Spinal cord (tissue), 10 donors: ENCODE measurements around the gene STK4. TPM values are rescaled to one million over a fixed set of nuclear protein-coding genes. Genes with fewer than 3 reads are reported as not detected.
"Not testable (repeated sequence)": the region's sequence is repeated elsewhere in the genome, so short reads cannot be mapped to it uniquely, and the experiment has no call there.

Experiments used
- DNase-seq, 6 donors: peaks; one replicate each; pipeline versions ENCODE4 v3.0.0 to v3.0.0-alpha.2; 2013 to 2015; ENCODE audit warnings: low spot score in 6 of 6, low read depth in 4 of 6
- H3K27ac ChIP-seq: one replicate; pipeline ENCODE4 v1.5.1; 2013; ENCODE audit warnings: low read depth, low read length, control low read depth
- H3K27me3 ChIP-seq: one replicate; pipeline ENCODE4 v1.6.1; 2013; ENCODE audit warnings: low read length; ENCODE audit not compliant: control insufficient read depth, insufficient read depth
- H3K36me3 ChIP-seq: one replicate; pipeline ENCODE4 v1.6.1; 2013; ENCODE audit warnings: low read length; ENCODE audit not compliant: control insufficient read depth, insufficient read depth
- H3K4me1 ChIP-seq: one replicate; pipeline ENCODE4 v1.6.1; 2013; ENCODE audit warnings: low read length; ENCODE audit not compliant: control insufficient read depth, insufficient read depth
- H3K4me3 ChIP-seq: one replicate; pipeline ENCODE4 v1.5.1; 2013; ENCODE audit warnings: low read depth, low read length, control low read depth
- H3K9me3 ChIP-seq: one replicate; pipeline ENCODE4 v1.6.1; 2013; ENCODE audit warnings: low read length; ENCODE audit not compliant: control insufficient read depth, insufficient read depth
- WGBS: methylation state at CpG from one replicate; pipeline ENCODE4 v1.1.5; 2013; ENCODE audit warnings: missing lambda C conversion rate; ENCODE audit not compliant: insufficient coverage; 5-methylcytosine and 5-hydroxymethylcytosine counted together
- polyA plus RNA-seq, 2 donors: library from polyadenylated mRNA; unstranded; fragments of 120-200 nt; gene quantifications; one replicate each; pipeline ENCODE4 v1.2.1, GENCODE V29; 2013; ENCODE audit not compliant: insufficient read length in 2 of 2
- total RNA-seq, 2 donors: library from RNA; depleted of rRNA in 1 of 2; stranded (reverse); fragments of 120-200 nt in 1 of 2; fragments of >200 nt in 1 of 2; gene quantifications; one replicate each; pipeline versions ENCODE4 v1.2.3 to v1.2.4, GENCODE V29; 2013 to 2014
- donor health status: healthy.

Gene STK4
- total and polyA plus RNA-seq, 4 donors = 13.5 to 36.5 (median 18.0) TPM

DNA sequence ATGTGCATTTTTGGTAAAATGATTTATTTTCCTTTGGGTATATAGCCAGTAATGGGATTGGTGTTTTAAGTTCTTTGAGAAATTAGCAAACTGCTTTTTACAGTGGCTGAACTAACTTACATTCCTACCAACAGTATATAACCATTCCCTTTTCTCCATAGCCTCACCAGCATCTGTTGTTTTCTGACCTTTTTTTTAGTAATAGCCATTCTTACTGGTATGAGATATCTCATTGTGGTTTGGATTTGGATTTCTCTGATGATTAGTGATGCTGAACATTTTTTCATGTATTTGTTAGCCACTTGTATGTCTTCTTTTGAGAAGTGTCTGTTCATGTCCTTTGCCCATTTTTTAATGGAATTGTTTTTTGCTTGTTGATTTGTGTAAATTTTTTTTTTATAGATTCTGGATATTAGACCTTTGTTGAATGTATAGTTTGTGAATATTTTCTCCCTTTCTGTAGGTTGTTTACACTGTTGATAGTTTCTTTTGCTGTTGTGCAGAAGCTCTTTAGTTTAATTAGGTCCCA is 42.3 kb downstream of the STK4 start:
- H3K27ac ChIP-seq = no peak overlapping the region
- no peak for DNase-seq
- peaks cover 9% of the 10 kb centered on the region for H3K36me3 ChIP-seq

DNA sequence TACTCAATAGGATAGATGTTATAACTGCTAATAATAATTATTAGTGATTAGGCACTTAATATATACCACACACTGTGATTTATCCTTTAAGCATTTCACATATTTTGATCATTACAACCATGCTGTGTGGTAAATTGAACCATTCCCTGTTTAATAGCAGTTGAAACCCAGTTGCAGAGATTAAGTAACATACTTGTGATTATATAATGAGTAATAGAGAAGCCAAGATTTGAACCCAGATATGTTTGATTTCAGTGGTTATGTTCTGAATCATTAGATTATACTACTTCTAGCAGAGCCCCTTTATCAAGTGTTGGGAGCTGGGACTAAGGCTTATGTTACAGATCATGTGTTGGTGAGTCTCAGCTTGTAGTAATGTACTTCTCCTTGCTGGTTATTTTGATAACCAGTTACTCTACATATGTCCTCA is 44.1 kb downstream of the STK4 start:
- no peak for DNase-seq
- Histone ChIP-seq H3K36me3 (peaks cover 5% of the 10 kb centered on the region), H3K27me3 (no peaks in the 10 kb centered on the region), H3K27ac (no peak overlapping the region), H3K4me3 (no peak overlapping the region), H3K4me1 (no peaks in the 10 kb centered on the region), H3K9me3 (no peaks in the 10 kb centered on the region)

More for the DNA sequence above, 42.3 kb downstream of the STK4 start:
- no peaks in the 10 kb centered on the region for H3K9me3 ChIP-seq
- no peaks in the 10 kb centered on the region for H3K4me1 ChIP-seq
- H3K27me3 ChIP-seq = no peaks in the 10 kb centered on the region
- H3K4me3 ChIP-seq = no peak overlapping the region

DNA sequence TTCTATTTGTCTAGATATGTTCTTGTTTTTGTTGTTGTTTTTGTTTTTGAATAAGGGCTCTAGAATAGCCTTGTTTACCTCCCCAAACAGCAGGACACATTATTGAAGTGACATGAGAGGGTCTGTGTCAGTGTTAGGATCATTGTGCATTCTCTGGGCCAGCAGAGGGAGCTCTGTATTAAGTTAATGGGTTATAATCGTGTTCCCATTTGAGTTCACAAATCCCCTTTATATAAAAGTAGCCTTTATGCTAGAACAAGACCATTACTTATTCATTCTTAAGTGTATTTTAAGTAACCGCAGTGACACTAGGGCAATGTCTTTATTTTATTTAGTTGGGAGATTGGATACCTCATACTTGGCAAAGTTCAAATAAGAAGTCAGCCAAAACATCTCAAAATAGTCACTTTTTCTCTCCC is 44.8 kb downstream of the STK4 start:
- WGBS = no CpG with 5 or more reads among the region's 2 CpGs
- Histone ChIP-seq H3K4me3 (no peak overlapping the region), H3K9me3 (no peaks in the 10 kb centered on the region), H3K4me1 (no peaks in the 10 kb centered on the region), H3K27ac (no peak overlapping the region), H3K36me3 (peaks cover 5% of the 10 kb centered on the region), H3K27me3 (no peaks in the 10 kb centered on the region)
- DNase-seq = peak; percentile 46 to 93 (median 65)

DNA sequence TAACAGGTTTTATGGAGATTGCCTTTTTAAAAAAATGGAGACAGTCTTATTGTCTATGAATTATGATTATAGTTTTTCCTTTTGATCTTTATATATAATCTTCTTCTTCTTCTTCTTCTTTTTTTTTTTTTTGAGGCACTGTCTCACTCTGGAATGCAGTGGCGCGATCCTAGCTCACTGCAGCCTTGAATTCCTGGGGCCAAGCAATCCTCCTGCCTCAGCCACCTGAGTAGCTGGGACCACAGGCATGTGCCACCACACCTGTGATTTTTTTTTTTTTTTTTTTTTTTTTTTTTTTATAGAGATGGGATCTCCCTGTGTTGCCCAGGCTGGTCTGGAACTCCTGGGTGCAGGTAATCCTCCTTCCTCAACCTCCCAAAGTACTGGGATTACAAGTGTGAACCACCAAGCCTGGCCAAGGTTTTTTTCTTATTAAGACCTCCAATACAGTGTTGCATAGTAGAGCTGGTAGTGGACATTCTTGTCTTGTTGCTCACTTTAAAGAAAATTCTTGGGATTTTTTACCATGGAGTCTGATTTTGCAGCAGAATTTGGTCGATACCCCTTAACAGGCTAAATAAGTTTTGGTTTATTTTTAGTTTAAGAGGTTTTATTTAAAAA is 46.5 kb downstream of the STK4 start:
- no CpG with 5 or more reads among the region's 3 CpGs for WGBS
- Histone ChIP-seq H3K4me3 (no peak overlapping the region), H3K4me1 (no peaks in the 10 kb centered on the region), H3K27me3 (no peaks in the 10 kb centered on the region), H3K27ac (no peak overlapping the region), H3K9me3 (no peaks in the 10 kb centered on the region), H3K36me3 (peaks cover 4% of the 10 kb centered on the region)
- DNase-seq = no peak

DNA sequence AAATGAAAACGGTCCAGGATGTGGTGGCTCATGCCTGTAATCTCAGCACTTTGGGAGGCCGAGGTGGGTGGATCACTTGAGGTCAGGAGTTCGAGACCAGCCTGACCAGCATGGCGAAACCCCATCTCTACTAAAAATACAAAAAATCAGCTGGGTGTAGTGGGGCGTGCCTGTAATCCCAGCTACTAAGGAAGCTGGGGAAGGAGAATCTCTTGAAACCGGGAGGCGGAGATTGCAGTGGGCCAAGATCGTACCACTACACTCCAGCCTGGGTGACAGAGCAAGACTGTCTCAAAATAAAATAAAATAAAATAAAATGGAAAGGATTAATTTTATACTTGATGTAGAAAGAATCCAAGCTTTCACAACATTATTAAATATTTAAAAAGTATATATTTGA is 47.8 kb downstream of the STK4 start:
- no CpG with 5 or more reads among the region's 8 CpGs for WGBS

DNA sequence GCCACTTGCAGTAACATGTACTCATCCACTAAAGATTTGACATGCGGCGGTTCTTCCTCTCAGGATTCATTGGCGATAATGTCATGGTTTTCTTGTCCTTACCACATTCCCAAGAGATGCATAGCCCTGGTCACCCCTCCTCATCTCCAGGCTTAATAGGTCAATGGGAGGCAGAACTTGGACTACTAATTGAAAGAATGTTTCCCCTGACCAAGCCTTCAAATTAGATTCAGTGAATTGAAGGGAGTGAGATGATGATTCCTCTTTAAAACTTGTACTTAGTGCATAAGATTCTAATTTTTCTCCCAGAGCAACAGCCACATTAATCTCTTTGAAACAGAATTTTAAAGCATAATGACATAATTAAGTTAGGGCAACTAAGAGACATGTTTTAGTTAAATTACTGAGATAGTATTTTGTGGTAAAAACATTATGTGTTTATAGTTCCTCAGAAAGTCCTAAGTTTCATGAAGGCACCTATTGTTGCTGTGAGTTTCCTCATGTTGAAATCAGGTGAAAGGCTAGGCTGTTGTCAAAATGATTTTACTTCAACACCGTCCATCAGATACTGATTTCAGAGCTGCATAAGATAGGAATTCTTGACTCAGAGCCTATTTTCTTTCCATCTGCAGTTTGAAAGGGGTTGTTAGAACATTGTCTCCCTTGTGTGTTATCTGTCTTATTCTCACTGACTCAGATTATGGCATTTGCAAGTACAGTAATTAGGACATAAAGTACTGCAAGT is 48.5 kb downstream of the STK4 start:
- H3K4me3 ChIP-seq = no peak overlapping the region
- no peaks in the 10 kb centered on the region for H3K36me3 ChIP-seq
- no peak for DNase-seq
- 83% methylated on average over 2 of the region's 4 CpGs for WGBS
- H3K9me3 ChIP-seq = no peaks in the 10 kb centered on the region
- no peaks in the 10 kb centered on the region for H3K27me3 ChIP-seq
- H3K27ac ChIP-seq = no peak overlapping the region
- H3K4me1 ChIP-seq = peaks cover 3% of the 10 kb centered on the region

More for the DNA sequence above, 47.8 kb downstream of the STK4 start:
- H3K27ac ChIP-seq, H3K4me3 ChIP-seq, H3K4me1 ChIP-seq, DNase-seq, H3K27me3 ChIP-seq, H3K9me3 ChIP-seq, H3K36me3 ChIP-seq: not testable (repeated sequence)

DNA sequence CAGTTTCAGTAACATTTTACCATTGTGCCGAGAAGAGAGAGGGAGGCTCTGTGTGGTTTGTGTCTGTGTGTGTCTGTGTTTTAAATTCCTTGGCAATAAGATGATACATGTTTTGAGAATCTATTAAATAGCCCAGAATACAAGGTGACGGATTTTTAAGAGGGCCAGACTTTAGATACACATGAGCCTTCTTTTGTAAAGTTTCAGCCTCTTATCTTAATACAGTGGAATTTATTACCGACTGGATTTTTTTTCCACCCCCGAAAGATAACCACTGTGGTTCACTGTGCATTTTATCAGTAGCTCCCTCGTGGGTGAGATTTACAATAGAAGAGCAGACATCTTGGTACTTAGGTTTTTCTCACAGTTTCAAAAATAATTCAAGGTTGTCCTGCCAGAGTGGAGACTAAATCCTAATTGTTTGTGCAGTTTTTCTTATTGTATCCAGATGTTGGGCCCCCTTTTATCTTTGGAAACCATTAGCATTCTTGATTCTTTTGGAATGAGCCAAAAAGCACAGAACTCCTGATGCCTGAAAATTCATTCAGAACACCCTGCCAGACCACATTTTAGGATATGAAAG is 49.9 kb downstream of the STK4 start:
- H3K36me3 ChIP-seq = no peaks in the 10 kb centered on the region
- no peaks in the 10 kb centered on the region for H3K27me3 ChIP-seq
- no peaks in the 10 kb centered on the region for H3K9me3 ChIP-seq
- peak in 1 of 6 donors; percentile 11 for DNase-seq
- H3K4me1 ChIP-seq = peaks cover 3% of the 10 kb centered on the region
- no peak overlapping the region for H3K4me3 ChIP-seq
- H3K27ac ChIP-seq = no peak overlapping the region
- 83% methylated on average over 1 of the region's 5 CpGs for WGBS

DNA sequence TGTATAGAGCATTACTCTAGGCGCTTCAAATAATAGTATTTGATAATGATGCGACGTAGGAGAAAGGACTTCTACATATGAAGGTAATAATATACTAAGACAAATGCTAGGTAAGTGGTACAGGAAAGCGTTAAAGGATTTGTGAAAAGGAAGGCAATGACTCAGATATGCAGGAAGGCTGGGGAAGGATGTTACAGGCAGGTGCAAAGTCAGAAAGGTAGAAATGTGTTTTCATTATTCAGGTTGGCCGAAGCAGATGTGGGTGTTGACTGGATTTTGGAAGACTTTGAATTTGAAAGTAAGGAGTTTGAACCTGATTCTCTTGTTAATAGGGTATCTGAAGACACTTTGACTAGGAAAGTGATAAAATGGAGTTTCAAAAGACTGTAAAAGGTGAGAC is 51.0 kb downstream of the STK4 start:
- Histone ChIP-seq H3K27me3 (no peaks in the 10 kb centered on the region), H3K27ac (no peak overlapping the region), H3K4me3 (no peak overlapping the region), H3K36me3 (no peaks in the 10 kb centered on the region), H3K9me3 (no peaks in the 10 kb centered on the region), H3K4me1 (peaks cover 3% of the 10 kb centered on the region)
- WGBS = 94% methylated on average over 2 of the region's 5 CpGs
- no peak for DNase-seq

DNA sequence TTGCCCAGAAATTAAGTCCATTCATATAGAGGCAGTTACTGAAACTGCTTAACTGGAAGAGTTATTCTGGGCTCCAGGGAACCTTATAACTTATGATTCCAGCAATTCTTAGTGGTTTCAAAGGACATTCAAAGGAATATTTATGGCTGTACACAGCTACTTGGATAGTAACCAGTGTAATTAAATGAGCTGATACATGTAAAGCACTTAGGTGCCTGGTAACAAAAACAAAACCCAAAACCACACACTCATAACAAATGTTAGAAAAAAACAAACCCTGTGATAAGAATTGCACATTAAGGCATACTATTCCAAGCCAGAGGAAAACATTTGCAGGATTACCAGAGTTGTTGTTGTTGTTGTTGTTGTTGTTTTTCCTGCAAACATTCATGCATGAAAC is 51.5 kb downstream of the STK4 start:
- Histone ChIP-seq H3K9me3 (no peaks in the 10 kb centered on the region), H3K27me3 (no peaks in the 10 kb centered on the region), H3K4me1 (peaks cover 3% of the 10 kb centered on the region), H3K36me3 (no peaks in the 10 kb centered on the region), H3K4me3 (no peak overlapping the region), H3K27ac (no peak overlapping the region)
- DNase-seq = peak in 3 of 6 donors; percentile 19 to 58 (median 43)
